ENCODE data around the gene SLC40A1.

SLC40A1 gene

GRCh38 chr2:189587780-189588179, 7.2 kb upstream of the SLC40A1 start:
- Histone ChIP-seq H3K27ac (ENCODE audit: low read depth, low read length) (no peak overlapping the region), H3K4me3 (ENCODE audit: low read length) (no peak overlapping the region), H3K9me3 (ENCODE audit: control insufficient read depth, insufficient read depth, low read length) (no peaks in the 10 kb centered on the region), H3K4me1 (ENCODE audit: control insufficient read depth, low read length) (no peaks in the 10 kb centered on the region), H3K4me2 (ENCODE audit: low read length) (no peak overlapping the region), H3K27me3 (ENCODE audit: control insufficient read depth, low read length) (peaks cover 10% of the 10 kb centered on the region), H3K79me2 (ENCODE audit: control insufficient read depth, low read length) (no peaks in the 10 kb centered on the region), H3F3A (ENCODE audit: control insufficient read depth, insufficient read depth) (no peaks in the 10 kb centered on the region), H3K36me3 (ENCODE audit: control insufficient read depth, low read length) (no peaks in the 10 kb centered on the region), H3K9me2 (replicated peaks; ENCODE audit: control insufficient read depth, low read length) (no peaks in the 10 kb centered on the region), H4K20me1 (ENCODE audit: control insufficient read depth, insufficient read depth, low read depth, low read length) (no peaks in the 10 kb centered on the region)
- TF ChIP-seq CTCF (IDR thresholded peaks at IDR 0.05; ENCODE audit: low read depth, low read length, poor library complexity, severe bottlenecking) (no peak), EZH2phosphoT487 (IDR thresholded peaks at IDR 0.05; ENCODE audit: borderline replicate concordance, low read length) (no peak)

GRCh38 chr2:189585226-189585756, 4.7 kb upstream of the SLC40A1 start:
- Histone ChIP-seq H3F3A (ENCODE audit: control insufficient read depth, insufficient read depth) (no peaks in the 10 kb centered on the region), H3K4me2 (ENCODE audit: low read length) (no peak overlapping the region), H3K4me3 (ENCODE audit: low read length) (no peak overlapping the region), H3K4me1 (ENCODE audit: control insufficient read depth, low read length) (no peaks in the 10 kb centered on the region), H3K9me2 (replicated peaks; ENCODE audit: control insufficient read depth, low read length) (no peaks in the 10 kb centered on the region), H4K20me1 (ENCODE audit: control insufficient read depth, insufficient read depth, low read depth, low read length) (no peaks in the 10 kb centered on the region), H3K36me3 (ENCODE audit: control insufficient read depth, low read length) (no peaks in the 10 kb centered on the region), H3K79me2 (ENCODE audit: control insufficient read depth, low read length) (no peaks in the 10 kb centered on the region), H3K27me3 (ENCODE audit: control insufficient read depth, low read length) (peaks cover 27% of the 10 kb centered on the region), H3K27ac (ENCODE audit: low read depth, low read length) (no peak overlapping the region), H3K9me3 (ENCODE audit: control insufficient read depth, insufficient read depth, low read length) (no peaks in the 10 kb centered on the region)
- no peak for TF ChIP-seq CTCF (IDR thresholded peaks at IDR 0.05; ENCODE audit: low read depth, low read length, poor library complexity, severe bottlenecking)
- no peak for TF ChIP-seq EZH2phosphoT487 (IDR thresholded peaks at IDR 0.05; ENCODE audit: borderline replicate concordance, low read length)

- Histone ChIP-seq H3K27me3 (ENCODE audit: control insufficient read depth, low read length) (peaks cover 33% of the 10 kb centered on the region), H3K4me1 (ENCODE audit: control insufficient read depth, low read length) (no peaks in the 10 kb centered on the region), H3K4me2 (ENCODE audit: low read length) (no peak overlapping the region), H3K9me2 (replicated peaks; ENCODE audit: control insufficient read depth, low read length) (no peaks in the 10 kb centered on the region), H4K20me1 (ENCODE audit: control insufficient read depth, insufficient read depth, low read depth, low read length) (no peaks in the 10 kb centered on the region), H3F3A (ENCODE audit: control insufficient read depth, insufficient read depth) (no peaks in the 10 kb centered on the region), H3K4me3 (ENCODE audit: low read length) (no peak overlapping the region), H3K27ac (ENCODE audit: low read depth, low read length) (no peak overlapping the region), H3K79me2 (ENCODE audit: control insufficient read depth, low read length) (no peaks in the 10 kb centered on the region), H3K9me3 (ENCODE audit: control insufficient read depth, insufficient read depth, low read length) (no peaks in the 10 kb centered on the region), H3K36me3 (ENCODE audit: control insufficient read depth, low read length) (no peaks in the 10 kb centered on the region)
- no peak for TF ChIP-seq CTCF (IDR thresholded peaks at IDR 0.05; ENCODE audit: low read depth, low read length, poor library complexity, severe bottlenecking)
- TF ChIP-seq EZH2phosphoT487 (IDR thresholded peaks at IDR 0.05; ENCODE audit: borderline replicate concordance, low read length): no peak
Observed at GRCh38 chr2:189584686-189585085, 4.1 kb upstream of the SLC40A1 start.

Data from DOHH2 (cell line).